ENCODE data around the gene PRKAR1B. TPM values are rescaled to one million over a fixed set of nuclear protein-coding genes. Genes with fewer than 3 reads are reported as not detected.

Gene PRKAR1B
- total RNA-seq, 1 experiment from 2014 or later = 14.1 TPM

- Histone ChIP-seq H3K9ac (ENCODE audit: low read length) (no peak overlapping the region), H3K4me3 (replicated peaks in 1 of 2; ENCODE audit: low read depth in 1 of 2, low read length in 2 of 2) (no peak overlapping the region), H3K9me3 (ENCODE audit: control insufficient read depth in 1 of 2, insufficient read depth in 1 of 2, low read depth in 1 of 2, low read length in 2 of 2) (no peaks in the 10 kb centered on the region), H3K27me3 (ENCODE audit: insufficient read depth, low read length) (no peaks in the 10 kb centered on the region), H3K79me2 (ENCODE audit: insufficient read depth, low read length) (no peaks in the 10 kb centered on the region), H3K27ac (ENCODE audit: low read depth, low read length) (no peak overlapping the region), H3K4me1 (ENCODE audit: control insufficient read depth in 1 of 2, insufficient read depth in 2 of 2, low read length in 2 of 2) (no peaks in the 10 kb centered on the region), H3K4me2 (ENCODE audit: low read length) (no peak overlapping the region), H3K36me3 (ENCODE audit: control insufficient read depth in 1 of 2, insufficient read depth in 2 of 2, low read length in 2 of 2) (peaks cover 8 to 9% of the 10 kb centered on the region in 2 experiments; a peak in 3 of 4 replicates), H2AFZ (ENCODE audit: low read depth, low read length, poor library complexity, severe bottlenecking) (no peak overlapping the region), H4K20me1 (ENCODE audit: insufficient read depth) (no peaks in the 10 kb centered on the region), H3K9me2 (ENCODE audit: insufficient read depth) (no peaks in the 10 kb centered on the region)
- POLR2A ChIA-PET = no interaction called here
- ATAC-seq = no peak
- no peak for DNase-seq (ENCODE audit: low read depth, low spot score)
- TF ChIP-seq REST (IDR thresholded peaks at IDR 0.05; ENCODE audit: low read depth) (no peak), POLR2AphosphoS5 (IDR thresholded peaks at IDR 0.05; ENCODE audit: low read depth, low read length) (no peak), ZNF274 (IDR thresholded peaks at IDR 0.05; ENCODE audit: low read depth, low read length) (no peak), TCF7L2 (IDR thresholded peaks at IDR 0.05; ENCODE audit: borderline replicate concordance, extremely low read depth, insufficient read depth, insufficient read length) (no peak)
- intact Hi-C loops (cut with micrococcal nuclease) = no loop called here
- no TSS peak for BruUV-seq (replicated peaks)
- RAD21 ChIA-PET (ENCODE audit: low non-redundant PET in 1 of 2, low total read pairs in 2 of 2, uncharacterized antibody in 2 of 2, unreplicated experiment in 2 of 2) = no interaction called here
- CTCF ChIA-PET = interaction anchor here (1.0 kb wide), 1 partner anchor 450 kb away, joined by 4 read pairs; no protein-coding TSS in a partner anchor
These were observed 45.3 kb upstream of the PRKAR1B start for GRCh38 chr7:772392-772791.

- H3K36me3 ChIP-seq (ENCODE audit: control insufficient read depth in 1 of 2, insufficient read depth in 2 of 2, low read length in 2 of 2) = peaks cover 9 to 10% of the 10 kb centered on the region in 2 experiments; a peak in 3 of 4 replicates
- H3K27ac ChIP-seq (ENCODE audit: low read depth, low read length) = no peak overlapping the region
- H3K4me3 ChIP-seq (replicated peaks in 1 of 2; ENCODE audit: low read depth in 1 of 2, low read length in 2 of 2) = no peak overlapping the region
- RAD21 ChIA-PET (ENCODE audit: low non-redundant PET in 1 of 2, low total read pairs in 2 of 2, uncharacterized antibody in 2 of 2, unreplicated experiment in 2 of 2) = no interaction called here
- CTCF ChIA-PET = interaction anchor here (0.9 to 1.0 kb wide), 2 partner anchors 439 to 450 kb away, joined by 4 read pairs; no protein-coding TSS in a partner anchor
- POLR2A ChIA-PET = no interaction called here
- intact Hi-C loops (cut with micrococcal nuclease) = no loop called here
- no peak overlapping the region for H3K9ac ChIP-seq (ENCODE audit: low read length)
- ATAC-seq (no peak), DNase-seq (ENCODE audit: low read depth, low spot score) (no peak)
- no peaks in the 10 kb centered on the region for H3K9me2 ChIP-seq (ENCODE audit: insufficient read depth)
- H3K27me3 ChIP-seq (ENCODE audit: insufficient read depth, low read length) = no peaks in the 10 kb centered on the region
- no peak overlapping the region for H3K4me2 ChIP-seq (ENCODE audit: low read length)
- no peaks in the 10 kb centered on the region for H3K4me1 ChIP-seq (ENCODE audit: control insufficient read depth in 1 of 2, insufficient read depth in 2 of 2, low read length in 2 of 2)
- H3K79me2 ChIP-seq (ENCODE audit: insufficient read depth, low read length) = no peaks in the 10 kb centered on the region
- H2AFZ ChIP-seq (ENCODE audit: low read depth, low read length, poor library complexity, severe bottlenecking) = no peak overlapping the region
- no TSS peak for BruUV-seq (replicated peaks)
- no peaks in the 10 kb centered on the region for H3K9me3 ChIP-seq (ENCODE audit: control insufficient read depth in 1 of 2, insufficient read depth in 1 of 2, low read depth in 1 of 2, low read length in 2 of 2)
- H4K20me1 ChIP-seq (ENCODE audit: insufficient read depth) = no peaks in the 10 kb centered on the region
- TF ChIP-seq TCF7L2 (IDR thresholded peaks at IDR 0.05; ENCODE audit: borderline replicate concordance, extremely low read depth, insufficient read depth, insufficient read length) (no peak), FOSL1 (IDR thresholded peaks at IDR 0.05; ENCODE audit: low read depth) (no peak), POLR2AphosphoS5 (IDR thresholded peaks at IDR 0.05; ENCODE audit: low read depth, low read length) (no peak), MAX (IDR thresholded peaks at IDR 0.05) (no peak), POLR2A (IDR thresholded peaks at IDR 0.05; ENCODE audit: borderline replicate concordance, extremely low read depth, insufficient read depth, insufficient read length) (no peak), EGR1 (IDR thresholded peaks at IDR 0.05; ENCODE audit: low read depth) (no peak), ELF1 (IDR thresholded peaks at IDR 0.05; ENCODE audit: borderline replicate concordance, low read depth) (no peak), EZH2phosphoT487 (IDR thresholded peaks at IDR 0.05; ENCODE audit: borderline replicate concordance) (no peak), ZBTB33 (IDR thresholded peaks at IDR 0.05; ENCODE audit: extremely low read depth, insufficient replicate concordance, low read length) (no peak), SIN3A (IDR thresholded peaks at IDR 0.05; ENCODE audit: low read depth) (no peak), ZFX (IDR thresholded peaks at IDR 0.05) (no peak), SP1 (IDR thresholded peaks at IDR 0.05; ENCODE audit: low read depth) (no peak), EZH2 (IDR thresholded peaks at IDR 0.05) (no peak), RAD21 (IDR thresholded peaks at IDR 0.05; ENCODE audit: low read depth) (no peak)
These were observed 44.9 kb upstream of the PRKAR1B start for GRCh38 chr7:772005-772294.

Data from HCT116 (cell line).